C4-2B (cell line): Measurements from ENCODE around the gene RSPO1.
"Not testable (repeated sequence)": the region's sequence is repeated elsewhere in the genome, so short reads cannot be mapped to it uniquely, and the experiment has no call there.

Experiments used
- CTCF ChIP-seq: fragments of 450-650 bp; conservative IDR thresholded peaks from 2 replicates; pipeline ENCODE4 v1.5.1; 2017; ENCODE audit warnings: mild to moderate bottlenecking
- ZFX ChIP-seq: fragments of 450-650 bp; IDR thresholded peaks from 2 replicates; pipeline ENCODE4 v1.6.1; 2017

- not testable (repeated sequence) for TF ChIP-seq CTCF, ZFX
These were observed 50.1 kb downstream of the RSPO1 start for GRCh38 chr1:37584544-37584943.
